ENCODE results near the gene MRRF.

Gene MRRF

DNA sequence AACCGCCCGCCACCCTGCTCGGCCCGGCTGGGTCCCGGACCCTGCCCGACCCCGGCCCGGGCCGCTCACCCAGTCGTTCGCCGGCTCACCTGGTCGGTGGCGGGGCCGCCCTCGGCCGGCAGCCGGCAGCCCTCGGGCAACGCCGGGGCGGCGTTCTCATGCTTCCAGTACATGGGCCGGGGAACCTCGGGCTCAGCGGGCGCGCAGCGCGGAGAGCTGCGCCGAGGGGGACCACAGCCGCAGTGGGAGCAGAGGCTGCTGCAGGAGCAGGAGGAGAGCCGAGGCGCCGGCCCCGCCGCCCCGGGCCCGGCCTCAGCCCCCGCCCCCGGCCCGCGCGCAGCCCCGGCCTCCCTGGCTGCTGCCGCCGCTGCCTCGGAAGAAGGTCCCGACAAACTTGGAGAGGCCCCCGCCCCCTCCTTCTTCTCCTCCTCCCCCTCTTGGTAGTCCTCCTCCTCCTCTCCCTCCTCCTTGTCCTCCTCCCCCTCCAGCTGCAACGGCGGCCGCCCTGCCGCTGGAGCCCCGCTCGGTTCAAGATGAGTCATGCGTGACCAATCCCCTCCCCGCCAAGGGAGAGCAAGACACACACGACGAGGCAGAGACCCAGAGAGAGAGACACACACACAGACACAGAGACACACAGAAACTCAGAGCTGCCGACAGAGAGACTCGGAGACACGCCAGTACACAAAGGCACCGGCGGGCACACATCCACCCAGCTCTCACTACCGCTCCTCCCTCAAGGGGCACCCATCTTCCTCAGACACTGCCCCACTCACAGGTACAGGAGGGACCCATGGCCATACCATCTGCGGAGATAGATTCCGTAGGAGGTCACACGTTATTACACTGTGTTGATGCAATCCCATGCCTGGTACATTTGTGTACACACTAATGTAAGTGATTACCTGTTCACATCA is 35.9 kb upstream of the MRRF start, which contains the start of gene LHX6:
LHX6 (minus strand) TSS at position 390 of the 917 bp plus-strand sequence; CDS start at position 173, 217 bp downstream.
- no peak for DNase-seq

- no peak for DNase-seq
Measured at GRCh38 chr9:122229485-122229837, 35.2 kb upstream of the MRRF start.

DNA sequence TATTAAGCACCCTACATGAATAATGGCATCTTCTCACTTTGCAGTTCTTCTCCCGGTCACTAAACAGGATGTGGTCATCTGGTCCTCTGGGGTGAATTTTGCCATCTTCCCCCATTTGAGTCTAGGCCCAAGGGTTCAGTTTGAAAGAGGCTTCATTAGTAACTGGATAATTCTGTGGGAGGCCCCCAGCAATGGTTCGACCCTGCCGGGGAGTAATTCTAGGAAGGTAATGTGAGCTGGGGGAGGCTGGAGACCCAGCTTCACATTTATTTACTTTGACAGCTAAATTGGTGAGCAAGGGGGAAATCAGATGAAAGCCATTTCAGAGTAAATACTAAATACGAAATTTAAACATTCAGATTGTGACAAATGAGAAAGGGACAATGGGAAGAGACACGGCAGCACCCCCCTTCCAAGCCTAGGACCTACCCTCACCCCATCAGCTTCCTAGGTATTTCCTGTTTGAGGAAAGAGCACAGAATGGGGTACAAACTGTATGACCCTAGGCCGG is 31.8 kb upstream of the MRRF start:
- no peak for DNase-seq

- DNase-seq: no peak
Measured at GRCh38 chr9:122234022-122234748, 30.5 kb upstream of the MRRF start.

GRCh38 chr9:122236681-122237080 is 28.0 kb upstream of the MRRF start:
- DNase-seq: peak; percentile 61

DNA sequence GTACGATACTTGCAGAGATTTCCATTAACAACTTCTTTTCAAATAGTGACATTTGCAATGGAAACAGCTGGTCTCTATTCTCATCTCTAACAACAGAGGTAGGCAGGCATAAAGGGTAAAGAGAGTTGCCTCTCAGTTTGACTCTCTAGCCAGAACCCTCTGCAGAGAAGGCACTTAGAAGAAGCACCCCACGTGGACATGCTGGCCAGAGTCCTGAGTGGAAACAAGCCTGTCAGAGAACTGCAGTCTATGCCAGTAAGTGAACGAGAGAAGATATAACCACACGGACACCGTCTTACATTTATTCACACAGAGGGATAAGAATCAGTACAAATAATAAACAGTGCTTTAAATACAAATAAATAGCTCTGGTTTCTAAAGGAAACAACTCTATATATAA is 25.0 kb upstream of the MRRF start:
- DNase-seq: no peak

GRCh38 chr9:122244349-122244748 is 20.3 kb upstream of the MRRF start:
- DNase-seq: no peak

DNA sequence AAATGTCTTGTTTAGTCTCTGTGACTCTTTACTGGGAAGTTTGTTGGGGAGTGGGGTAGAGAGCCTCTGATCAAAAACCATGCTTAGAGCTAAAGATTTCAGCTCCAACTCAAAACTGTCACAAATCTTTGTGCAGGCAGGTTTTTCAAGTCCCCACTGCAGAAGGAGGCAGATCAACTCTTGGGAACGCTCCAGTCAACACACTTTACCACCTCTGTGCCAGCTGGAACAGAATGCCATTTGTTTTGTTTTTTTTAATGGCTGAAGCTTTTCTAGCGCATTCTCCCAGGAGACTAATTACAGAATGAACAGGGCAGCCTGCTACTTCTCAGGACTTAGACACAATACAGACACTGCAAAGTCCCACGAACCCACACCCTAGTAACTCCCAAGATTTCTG is 18.0 kb upstream of the MRRF start:
- DNase-seq: peak; percentile 25

GRCh38 chr9:122248448-122248865 is 16.2 kb upstream of the MRRF start:
- no peak for DNase-seq

DNA sequence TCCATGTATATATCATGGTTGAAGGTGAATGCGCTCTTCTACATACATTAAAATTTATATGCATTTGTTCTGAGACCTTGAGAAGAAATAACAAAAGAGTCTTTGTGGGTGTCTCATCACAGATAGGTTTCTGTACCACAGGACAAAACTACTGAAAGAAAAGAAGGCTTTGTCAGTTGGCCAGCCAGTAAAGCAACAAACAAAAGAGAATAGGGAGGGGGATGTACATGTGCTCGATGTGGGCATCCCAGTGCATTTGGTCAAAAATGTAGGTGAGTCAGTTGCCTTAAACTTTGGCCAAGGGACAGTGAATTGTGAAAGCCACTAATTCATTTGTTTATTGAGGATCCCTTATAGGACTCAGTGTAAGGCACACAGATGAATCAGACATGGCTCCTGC is 13.3 kb upstream of the MRRF start:
- DNase-seq: no peak

DNA sequence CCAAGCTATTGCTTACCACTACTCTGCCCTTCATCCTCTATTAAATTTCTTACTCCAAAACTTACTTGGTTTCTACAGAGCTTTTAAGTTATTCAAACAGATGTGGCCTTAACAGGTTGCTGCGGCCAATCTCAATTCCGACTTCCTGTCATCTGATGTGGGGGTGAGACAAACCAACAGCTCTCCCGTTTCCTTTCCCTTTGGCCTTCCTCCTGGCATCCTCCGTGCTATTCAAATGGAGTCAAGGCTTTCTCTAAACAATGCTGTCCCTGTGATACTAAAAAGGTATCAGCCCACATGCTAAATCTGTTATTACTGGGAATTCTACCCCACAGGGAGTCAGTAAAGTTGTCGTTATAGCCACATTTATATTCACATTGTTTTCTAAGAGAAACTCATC is 11.9 kb upstream of the MRRF start:
- no peak for DNase-seq

DNA sequence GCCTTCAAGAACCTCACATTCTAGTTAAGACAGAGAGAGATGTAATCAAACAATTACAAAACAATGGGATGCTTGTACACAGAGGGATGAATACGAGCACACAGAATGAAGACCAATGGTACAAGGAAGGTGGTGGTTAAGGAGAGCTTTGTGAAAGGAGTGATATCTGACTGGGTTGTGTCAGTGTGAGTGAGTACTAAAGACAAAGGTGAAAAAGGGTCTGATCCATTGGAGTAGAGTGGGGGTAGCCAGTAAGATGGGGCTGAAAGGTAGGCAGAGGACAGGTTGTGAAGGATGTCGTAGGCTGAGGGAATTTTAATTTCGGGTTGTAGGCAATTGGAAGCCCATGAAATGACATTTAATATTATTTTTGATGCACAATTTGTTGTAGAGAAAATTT is 9.9 kb upstream of the MRRF start:
- no peak for DNase-seq

DNA sequence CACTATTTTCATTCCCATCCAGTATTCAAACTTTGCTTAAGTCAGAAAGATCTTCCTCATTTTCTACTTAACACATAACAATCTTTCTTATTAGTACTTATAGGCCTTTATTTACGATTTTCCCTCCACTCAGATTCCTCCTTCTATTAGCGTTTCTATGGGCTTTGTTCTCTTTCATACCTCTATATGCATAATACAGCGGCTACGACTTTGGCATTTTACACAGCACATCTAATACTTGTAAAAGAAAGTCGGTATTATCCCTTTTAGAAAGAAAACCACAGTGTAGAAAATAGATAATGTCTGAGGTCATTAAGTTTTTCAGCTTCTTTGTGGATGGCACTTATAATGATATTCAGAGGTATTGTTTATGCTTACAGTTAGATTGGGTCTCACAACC is 8.5 kb upstream of the MRRF start:
- DNase-seq: no peak

- DNase-seq: no peak
Measured at GRCh38 chr9:122258886-122259415, 5.7 kb upstream of the MRRF start.

GRCh38 chr9:122261469-122261881 is 3.2 kb upstream of the MRRF start:
- DNase-seq: peak; percentile 80

DNA sequence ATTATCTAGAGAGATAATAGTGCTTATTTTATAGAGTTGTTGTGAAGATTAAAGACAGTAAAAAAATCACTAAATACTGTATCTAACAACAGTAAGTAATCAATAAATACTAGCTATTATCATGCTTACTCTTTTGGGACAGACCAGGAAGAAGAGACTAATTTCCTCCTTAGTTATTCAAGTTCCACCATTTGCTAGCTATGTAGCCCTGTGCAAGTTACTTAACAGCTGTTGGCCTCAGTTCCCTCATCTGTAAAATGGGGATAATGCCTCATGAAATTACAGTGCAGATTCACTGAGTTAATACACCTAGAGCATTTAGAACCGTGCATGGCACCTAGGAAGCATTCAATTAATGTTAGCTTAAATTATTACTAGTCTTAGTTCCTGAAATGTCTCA is 2.6 kb upstream of the MRRF start:
- no peak for DNase-seq

DNA sequence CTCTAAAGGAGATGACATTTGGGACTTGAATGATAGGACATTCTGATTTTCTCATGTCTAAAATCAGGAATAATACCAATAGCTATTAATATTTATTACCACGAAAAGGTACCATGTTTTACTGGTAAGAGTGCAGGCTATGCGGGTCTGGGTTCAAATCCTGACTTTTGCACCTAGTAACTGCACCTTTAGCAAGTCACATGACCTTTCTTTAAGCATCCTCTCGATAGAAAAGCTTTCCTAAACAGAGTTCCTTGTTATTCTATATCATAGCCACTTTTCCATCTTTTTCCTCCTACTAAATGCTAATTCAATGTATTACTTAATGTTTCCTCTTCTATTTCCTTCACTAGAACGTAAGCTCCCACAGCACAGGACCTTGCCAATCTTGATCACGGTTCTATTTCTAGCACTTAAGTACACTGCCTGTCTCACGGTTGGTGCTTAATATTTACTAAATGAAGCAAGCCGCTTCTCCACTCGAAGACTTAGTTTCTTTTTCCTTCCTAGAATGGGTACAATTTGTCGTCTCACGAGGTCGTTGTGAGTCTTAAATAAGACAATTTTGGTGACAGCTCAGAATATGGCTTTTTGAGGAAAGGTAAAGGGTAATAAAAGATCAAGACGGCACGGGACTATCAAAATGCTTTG is 858 bp upstream of the MRRF start:
- DNase-seq: no peak

DNA sequence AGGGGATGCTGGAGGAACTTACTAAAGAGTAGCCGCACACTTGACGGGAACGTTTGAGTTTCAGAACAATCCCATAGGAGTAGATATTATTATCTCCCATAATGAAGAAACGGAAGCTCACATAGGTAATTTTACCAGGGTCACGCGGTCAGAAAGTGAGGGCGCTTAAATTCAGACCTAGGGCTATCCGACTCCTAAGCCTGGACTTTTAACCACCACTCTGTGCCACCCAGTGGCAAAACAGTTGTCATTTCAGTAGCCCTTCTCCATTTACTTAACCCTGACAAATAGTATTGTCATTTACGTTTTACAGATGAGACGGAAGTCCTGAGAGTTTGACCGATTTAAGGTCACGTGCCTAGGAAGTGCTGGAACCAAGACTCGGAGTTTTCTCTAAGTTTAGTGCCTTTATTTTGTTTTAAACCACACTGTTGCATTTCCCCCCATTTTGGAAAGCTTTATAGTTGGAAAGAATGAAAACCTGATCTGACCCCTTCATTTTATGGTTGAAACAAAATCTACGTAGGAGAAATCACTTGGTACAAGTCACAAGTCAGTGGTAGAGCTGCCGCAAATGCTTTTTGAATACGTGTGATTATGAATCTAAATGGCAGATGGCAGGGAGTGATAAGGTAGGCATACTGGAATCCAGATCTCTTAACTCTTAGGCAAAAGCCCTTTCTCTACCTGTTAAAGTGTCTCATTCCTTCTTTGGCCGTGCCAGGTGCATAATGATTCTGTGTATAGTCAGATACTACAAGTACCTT is 650 bp downstream of the MRRF start:
- no peak for DNase-seq

DNA sequence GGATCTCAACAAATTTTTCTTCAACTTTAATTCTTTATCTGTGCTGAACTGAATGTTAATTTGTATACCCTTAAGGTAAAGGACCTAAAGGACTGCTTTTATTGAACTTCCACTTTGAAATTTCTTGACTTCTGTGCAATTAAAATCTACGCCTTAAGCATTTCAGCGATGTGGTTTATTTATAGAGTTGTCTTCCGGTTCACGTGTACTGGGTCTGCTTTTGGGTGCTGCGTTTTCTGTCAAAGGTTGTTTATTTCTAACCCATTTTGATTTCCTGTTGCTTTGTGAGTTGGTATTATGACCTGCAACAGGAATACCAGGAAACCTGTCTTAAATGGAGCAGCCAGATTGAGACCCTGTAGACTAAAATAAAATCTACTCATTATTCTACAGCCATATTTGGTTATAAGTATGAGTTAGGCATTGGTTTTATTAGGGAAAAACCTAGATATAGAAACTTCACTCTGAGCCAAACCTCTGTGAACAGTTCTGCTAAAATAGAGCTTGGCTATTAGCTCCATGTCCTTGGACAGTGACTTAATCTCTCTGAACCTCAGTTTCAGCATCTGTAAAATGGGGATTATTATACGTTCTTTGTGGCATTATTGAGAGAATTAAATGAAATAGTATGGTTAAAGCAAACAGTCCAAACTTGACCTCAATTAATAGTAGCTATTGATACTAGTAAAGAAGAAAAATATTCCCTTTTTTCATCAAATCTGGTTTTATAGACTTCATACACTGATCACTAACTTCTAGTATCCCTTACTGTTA is 3.5 kb downstream of the MRRF start:
- DNase-seq: no peak

- DNase-seq: no peak
Measured at GRCh38 chr9:122274055-122274454, 9.4 kb downstream of the MRRF start.

DNA sequence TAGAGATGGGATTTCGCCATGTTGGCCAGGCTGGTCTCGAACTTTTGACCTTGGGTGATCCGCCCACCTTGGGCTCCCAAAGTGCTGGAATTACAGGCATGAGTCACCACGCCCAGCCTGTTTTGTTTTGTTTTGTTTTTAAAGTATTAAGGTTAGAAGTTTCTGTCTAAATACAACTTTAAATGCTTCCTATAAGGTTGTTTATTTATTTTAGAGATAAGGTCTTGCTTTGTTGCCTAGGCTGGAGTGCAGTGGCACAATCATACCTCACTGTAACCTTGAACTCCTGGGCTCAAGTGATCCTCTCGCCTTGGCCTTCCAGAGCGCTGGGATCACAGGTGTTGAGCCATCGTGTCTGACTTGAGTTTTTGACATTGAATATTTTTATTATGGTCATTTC is 11.4 kb downstream of the MRRF start:
- no peak for DNase-seq

All from NCI-H2171 treated with DMSO at 0.1 percent for 48 hours (cell line).